GM18861 (cell line): ENCODE measurements around the gene RFESD.

ENCODE experiments used
- ATAC-seq: cut with Tn5 transposase; IDR thresholded peaks from one replicate; pipeline ENCODE4 v1.9.1; 2021; ENCODE audit not compliant: unreplicated experiment

Gene RFESD

GRCh38 chr5:95660060-95660459 lies 13.5 kb downstream of the RFESD start:
- no peak for ATAC-seq

- ATAC-seq, result no peak
Observed at GRCh38 chr5:95662946-95663345, 16.4 kb downstream of the RFESD start.

- no peak for ATAC-seq
Observed at GRCh38 chr5:95664204-95664786, 17.7 kb downstream of the RFESD start.

GRCh38 chr5:95667061-95667618 lies 20.6 kb downstream of the RFESD start:
- no peak for ATAC-seq

- no peak for ATAC-seq
Observed at GRCh38 chr5:95667678-95668077, 21.1 kb downstream of the RFESD start.

- no peak for ATAC-seq
Observed at GRCh38 chr5:95668216-95668615, 21.6 kb downstream of the RFESD start.

GRCh38 chr5:95668728-95669127 lies 22.2 kb downstream of the RFESD start:
- no peak for ATAC-seq

- no peak for ATAC-seq
Observed at GRCh38 chr5:95669540-95669939, 23.0 kb downstream of the RFESD start.

- no peak for ATAC-seq
Observed at GRCh38 chr5:95669985-95670384, 23.4 kb downstream of the RFESD start.

GRCh38 chr5:95670568-95670967 lies 24.0 kb downstream of the RFESD start:
- no peak for ATAC-seq

- ATAC-seq, result no peak
Observed at GRCh38 chr5:95671826-95672225, 25.2 kb downstream of the RFESD start.

- ATAC-seq, result no peak
Observed at GRCh38 chr5:95672641-95673040, 26.1 kb downstream of the RFESD start.

- no peak for ATAC-seq
Observed at GRCh38 chr5:95673081-95673480, 26.5 kb downstream of the RFESD start.

GRCh38 chr5:95682891-95683290 lies 36.3 kb downstream of the RFESD start, which contains the start of gene SPATA9:
Gene SPATA9 (minus strand): TSS chr5:95682991. CDS start chr5:95682854, 137 bp downstream.
- ATAC-seq, result no peak

GRCh38 chr5:95684361-95684760 lies 37.8 kb downstream of the RFESD start:
- no peak for ATAC-seq

- ATAC-seq, result no peak
Observed at GRCh38 chr5:95686651-95687050, 40.1 kb downstream of the RFESD start.

GRCh38 chr5:95689680-95690079 lies 43.1 kb downstream of the RFESD start:
- no peak for ATAC-seq

- ATAC-seq, result no peak
Observed at GRCh38 chr5:95690333-95690732, 43.8 kb downstream of the RFESD start.

GRCh38 chr5:95697781-95698681 lies 51.5 kb downstream of the RFESD start:
- no peak for ATAC-seq

GRCh38 chr5:95699337-95699736 lies 52.8 kb downstream of the RFESD start:
- no peak for ATAC-seq

- ATAC-seq, result no peak
Observed at GRCh38 chr5:95701074-95701473, 54.5 kb downstream of the RFESD start.

GRCh38 chr5:95704150-95704549 lies 57.6 kb downstream of the RFESD start:
- no peak for ATAC-seq
